Lung (tissue), 12 donors: Measurements from ENCODE around the gene PPBP. TPM values are rescaled to one million over a fixed set of nuclear protein-coding genes. Genes with fewer than 3 reads are reported as not detected.

ENCODE experiments used
- ATAC-seq: fragments of 200-7000 bp; cut with Tn5 transposase; one replicate; pipeline ENCODE4 v1.9.1; 2020; ENCODE audit warnings: moderate number of reproducible peaks; ENCODE audit not compliant: insufficient read depth, low FRiP score
- DNase-seq, 3 donors: peaks; one replicate each; pipeline ENCODE4 v3.0.0-alpha.2; 2013 to 2017
- H3K27ac ChIP-seq, 2 donors: one replicate each; pipeline ENCODE4 v1.5.1; 2013; ENCODE audit warnings: mild to moderate bottlenecking in 2 of 2, moderate library complexity in 2 of 2, control low read depth in 1 of 2, inconsistent platforms in 1 of 2, low read depth in 1 of 2, low read length in 1 of 2
- H3K27me3 ChIP-seq, 3 donors: one replicate each; pipeline ENCODE4 v1.5.1; 2013; ENCODE audit warnings: low read length in 2 of 3; ENCODE audit not compliant: control insufficient read depth in 3 of 3, insufficient read depth in 3 of 3
- H3K36me3 ChIP-seq, 4 donors: one replicate each; pipeline ENCODE4 v1.5.1; 2013; ENCODE audit warnings: low read length in 4 of 4, mild to moderate bottlenecking in 1 of 4, moderate library complexity in 1 of 4; ENCODE audit not compliant: control insufficient read depth in 4 of 4, insufficient read depth in 4 of 4
- H3K4me1 ChIP-seq, 5 donors: one replicate each; pipeline ENCODE4 v1.5.1; 2013; ENCODE audit warnings: low read length in 5 of 5, mild to moderate bottlenecking in 2 of 5, moderate library complexity in 1 of 5; ENCODE audit not compliant: control insufficient read depth in 5 of 5, insufficient read depth in 5 of 5
- H3K4me3 ChIP-seq: one replicate; pipeline ENCODE4 v1.5.1; 2013; ENCODE audit warnings: mild to moderate bottlenecking, control low read depth, moderate library complexity
- H3K9ac ChIP-seq, 2 donors: one replicate each; pipeline ENCODE4 v1.5.1; 2013; ENCODE audit warnings: low read length in 2 of 2, control low read depth in 1 of 2; ENCODE audit not compliant: insufficient read depth in 1 of 2
- H3K9me3 ChIP-seq, 4 donors: one replicate each; pipeline ENCODE4 v1.5.1; 2013; ENCODE audit warnings: low read length in 3 of 4, mild to moderate bottlenecking in 1 of 4, moderate library complexity in 1 of 4; ENCODE audit not compliant: control insufficient read depth in 4 of 4, insufficient read depth in 3 of 4
- WGBS, 2 donors: extraction: QIAGEN DNeasy Blood & Tissue Kit; methylation state at CpG; one replicate each; pipeline ENCODE4 v1.1.7; 2013; 5-methylcytosine and 5-hydroxymethylcytosine counted together
- polyA plus RNA-seq, 2 donors: library from polyadenylated mRNA; stranded (reverse); fragments of 200-250 nt; gene quantifications; one replicate each; pipeline ENCODE4 v1.2.1, GENCODE V29; 2013
- total RNA-seq, 2 donors: library from RNA; depleted of rRNA in 1 of 2; stranded (reverse); fragments of >200 nt in 1 of 2; gene quantifications; one replicate each; pipeline ENCODE4 v1.2.1, GENCODE V29; 2014 to 2021
- TF ChIP-seq, protein P1 (sequence below): IDR thresholded peaks from 2 replicates; pipeline ENCODE4 v1.5.1; 2012; ENCODE audit warnings: mild to moderate bottlenecking; ENCODE audit errors: control extremely low read depth, extremely low read depth
- donor health status: control.
- donor health status: control.
- donor health status: Bipolar disorder and iron deficiency.
- donor health status: healthy.
- donor health status: DM: yes; HTN: yes; CAD: no.

The PPBP gene
- total and polyA plus RNA-seq, 4 donors = 1.9 to 43.5 (median 7.4) TPM

- ATAC-seq = no peak
- TF ChIP-seq, protein P1, sequence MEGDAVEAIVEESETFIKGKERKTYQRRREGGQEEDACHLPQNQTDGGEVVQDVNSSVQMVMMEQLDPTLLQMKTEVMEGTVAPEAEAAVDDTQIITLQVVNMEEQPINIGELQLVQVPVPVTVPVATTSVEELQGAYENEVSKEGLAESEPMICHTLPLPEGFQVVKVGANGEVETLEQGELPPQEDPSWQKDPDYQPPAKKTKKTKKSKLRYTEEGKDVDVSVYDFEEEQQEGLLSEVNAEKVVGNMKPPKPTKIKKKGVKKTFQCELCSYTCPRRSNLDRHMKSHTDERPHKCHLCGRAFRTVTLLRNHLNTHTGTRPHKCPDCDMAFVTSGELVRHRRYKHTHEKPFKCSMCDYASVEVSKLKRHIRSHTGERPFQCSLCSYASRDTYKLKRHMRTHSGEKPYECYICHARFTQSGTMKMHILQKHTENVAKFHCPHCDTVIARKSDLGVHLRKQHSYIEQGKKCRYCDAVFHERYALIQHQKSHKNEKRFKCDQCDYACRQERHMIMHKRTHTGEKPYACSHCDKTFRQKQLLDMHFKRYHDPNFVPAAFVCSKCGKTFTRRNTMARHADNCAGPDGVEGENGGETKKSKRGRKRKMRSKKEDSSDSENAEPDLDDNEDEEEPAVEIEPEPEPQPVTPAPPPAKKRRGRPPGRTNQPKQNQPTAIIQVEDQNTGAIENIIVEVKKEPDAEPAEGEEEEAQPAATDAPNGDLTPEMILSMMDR = no peak
- DNase-seq = peak in 1 of 3 donors; percentile 19
Measured at GRCh38 chr4:74032064-74032463, 44.1 kb upstream of the PPBP start.

DNA sequence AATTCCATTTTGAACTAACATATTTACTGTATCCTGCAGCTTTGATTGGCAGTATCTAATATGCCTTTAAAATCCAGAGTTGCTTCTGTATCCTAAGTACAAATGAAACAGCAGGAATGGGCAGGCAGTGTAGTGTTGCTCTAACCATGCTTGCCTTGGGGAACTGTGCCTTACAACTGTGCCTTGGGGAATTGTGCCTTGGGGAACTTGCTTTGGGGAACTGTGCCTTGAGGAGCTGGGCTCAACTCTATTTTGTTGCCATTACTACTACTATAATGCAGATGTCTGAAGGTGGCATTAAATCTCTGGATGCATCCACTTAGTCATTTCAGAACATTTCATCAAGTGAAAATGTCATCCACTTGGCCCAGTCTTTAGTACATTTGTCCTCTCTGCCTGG lies 43.6 kb upstream of the PPBP start:
- TF ChIP-seq, protein P1 = no peak
- DNase-seq = no peak
- no peaks in the 10 kb centered on the region for H3K9me3 ChIP-seq
- no peak overlapping the region for H3K27ac ChIP-seq
- no peaks in the 10 kb centered on the region for H3K36me3 ChIP-seq
- peaks cover 0 to 5% (median 0%) of the 10 kb centered on the region in 3 donors for H3K27me3 ChIP-seq
- H3K9ac ChIP-seq = no peak overlapping the region
- no peak for ATAC-seq
- peaks cover 0 to 5% (median 0%) of the 10 kb centered on the region in 5 donors for H3K4me1 ChIP-seq
- H3K4me3 ChIP-seq = no peak overlapping the region

More at GRCh38 chr4:74032064-74032463, 44.1 kb upstream of the PPBP start:
- no peaks in the 10 kb centered on the region for H3K36me3 ChIP-seq
- peaks cover 0 to 9% (median 2%) of the 10 kb centered on the region in 3 donors for H3K27me3 ChIP-seq
- peaks cover 0 to 5% (median 0%) of the 10 kb centered on the region in 5 donors for H3K4me1 ChIP-seq
- no peaks in the 10 kb centered on the region for H3K9me3 ChIP-seq
- no peak overlapping the region for H3K4me3 ChIP-seq
- H3K9ac ChIP-seq = no peak overlapping the region
- no peak overlapping the region for H3K27ac ChIP-seq

GRCh38 chr4:74030285-74030684 lies 42.3 kb upstream of the PPBP start:
- TF ChIP-seq, protein P1 = no peak
- DNase-seq (no peak), ATAC-seq (no peak)
- Histone ChIP-seq H3K4me3 (no peak overlapping the region), H3K36me3 (no peaks in the 10 kb centered on the region), H3K27me3 (peaks cover 0 to 3% (median 0%) of the 10 kb centered on the region in 3 donors), H3K9ac (no peak overlapping the region), H3K27ac (no peak overlapping the region), H3K9me3 (no peaks in the 10 kb centered on the region), H3K4me1 (peaks cover 0 to 5% (median 0%) of the 10 kb centered on the region in 5 donors)

- DNase-seq = no peak
- no peak for ATAC-seq
- H3K4me1 ChIP-seq = peaks cover 0 to 5% (median 0%) of the 10 kb centered on the region in 5 donors
- no peak overlapping the region for H3K4me3 ChIP-seq
- H3K9me3 ChIP-seq = no peaks in the 10 kb centered on the region
- H3K9ac ChIP-seq = no peak overlapping the region
- TF ChIP-seq, protein P1 = no peak
- 0 to 34% methylated on average over 1 of the region's 1 CpG for WGBS, 2 donors
- no peak overlapping the region for H3K27ac ChIP-seq
- no peaks in the 10 kb centered on the region for H3K36me3 ChIP-seq
- peaks cover 0 to 3% (median 0%) of the 10 kb centered on the region in 3 donors for H3K27me3 ChIP-seq
Measured at GRCh38 chr4:74028504-74028903, 40.5 kb upstream of the PPBP start.
